GM12892 (cell line): ENCODE measurements around the gene BCAN.

ENCODE experiments used
- DNase-seq: peaks from one replicate; pipeline ENCODE4 v3.0.0; 2011; ENCODE audit not compliant: insufficient read length
- FAIRE-seq: peaks from 2 replicates; lab custom pipeline; 2011; peaks lifted over from hg19 to GRCh38; lab: Jason Lieb, UNC
- POLR2A ChIP-seq: IDR thresholded peaks from 2 replicates; pipeline ENCODE4 v1.6.1; 2011; ENCODE audit warnings: low read depth, low read length, control low read depth
- POLR2AphosphoS5 ChIP-seq: IDR thresholded peaks from 2 replicates; pipeline ENCODE4 v1.6.1; 2011; ENCODE audit warnings: low read depth, low read length, control low read depth
- TAF1 ChIP-seq: IDR thresholded peaks from 2 replicates; pipeline ENCODE4 v1.6.1; 2011; ENCODE audit warnings: low read depth, mild to moderate bottlenecking, control low read depth, low read length, borderline replicate concordance

Gene BCAN

DNA sequence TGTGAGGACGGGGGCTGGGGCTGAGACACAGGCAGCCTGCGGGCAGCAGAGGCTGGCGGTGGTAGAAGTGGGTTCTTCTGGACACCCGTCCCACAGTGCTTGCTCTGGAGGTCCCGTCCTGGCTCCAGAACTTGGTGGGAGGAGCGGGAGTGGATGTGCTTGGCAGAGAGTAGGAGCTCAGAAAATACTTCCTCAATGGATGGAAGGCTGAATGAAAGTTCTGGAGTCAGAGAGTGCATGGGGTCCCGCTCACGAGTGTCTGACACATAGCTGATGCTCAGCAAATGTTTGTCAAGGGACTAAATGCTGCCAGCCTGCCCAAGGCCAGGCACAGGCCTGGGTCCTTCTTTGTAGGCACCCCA, 48.7 kb downstream of the BCAN start:
- FAIRE-seq (no peak), DNase-seq (no peak)
- TF ChIP-seq POLR2A (no peak), POLR2AphosphoS5 (no peak), TAF1 (no peak)

DNA sequence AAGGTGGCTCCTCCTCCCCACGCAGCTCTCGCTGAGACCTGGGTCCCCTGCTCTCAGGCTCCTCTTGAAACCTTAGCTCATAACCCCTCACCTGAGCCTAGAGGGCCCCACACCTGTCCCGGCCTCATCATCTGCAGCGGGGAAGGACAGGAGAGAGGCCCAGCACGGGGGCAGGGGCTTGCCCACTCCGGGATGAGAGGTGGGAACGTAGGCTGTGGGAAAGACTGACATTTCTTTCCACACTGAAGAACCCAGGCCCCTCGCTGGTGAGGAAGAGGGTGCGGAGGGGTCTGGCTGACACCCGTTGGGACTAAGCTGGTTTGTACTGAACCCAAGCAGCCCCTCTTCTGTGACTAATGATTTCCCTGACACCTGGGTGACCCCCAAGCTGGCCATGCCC, 49.3 kb downstream of the BCAN start:
- FAIRE-seq = no peak
- DNase-seq = no peak
- TF ChIP-seq POLR2A (no peak), TAF1 (no peak), POLR2AphosphoS5 (no peak)

DNA sequence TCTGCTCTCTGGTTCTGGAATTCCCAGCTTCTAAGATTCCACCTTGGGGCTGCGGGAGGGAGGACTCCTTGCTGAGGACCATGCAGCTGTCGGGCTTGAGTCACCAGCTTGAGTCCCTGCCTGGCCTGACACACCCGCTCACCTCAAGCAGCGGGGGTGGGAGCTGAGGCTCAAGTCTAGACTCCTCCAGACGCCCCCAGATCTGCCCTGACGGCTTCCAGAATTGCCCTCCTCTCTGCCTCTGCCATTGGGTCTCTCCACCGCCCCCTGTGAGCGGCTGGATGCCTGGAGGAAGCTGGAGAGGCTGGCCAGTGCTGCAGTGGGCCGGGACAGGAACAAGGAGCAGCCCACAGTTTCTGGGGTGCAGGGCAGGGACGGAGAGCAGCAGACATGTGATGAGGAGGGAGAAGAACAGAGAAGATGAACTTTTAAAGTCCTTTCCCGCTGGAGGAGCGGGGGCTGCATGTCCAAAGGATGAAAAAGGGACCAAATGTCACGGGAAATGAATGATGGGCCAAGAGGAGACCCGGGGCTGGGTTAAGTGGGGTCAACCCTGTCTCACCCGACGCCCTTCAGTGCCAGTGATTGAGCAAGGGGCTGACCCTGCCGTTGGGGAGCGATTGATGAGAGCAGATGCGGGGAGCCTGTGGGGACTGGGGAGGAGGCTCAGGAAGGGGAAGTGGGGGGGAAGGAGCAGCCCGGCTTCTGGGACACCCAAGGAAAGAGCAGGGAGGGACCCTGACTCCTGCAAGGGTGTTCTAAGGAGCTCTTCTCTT, 49.9 kb downstream of the BCAN start:
- no peak for FAIRE-seq
- TF ChIP-seq POLR2A = no peak
- TF ChIP-seq POLR2AphosphoS5 = no peak
- no peak for DNase-seq

DNA sequence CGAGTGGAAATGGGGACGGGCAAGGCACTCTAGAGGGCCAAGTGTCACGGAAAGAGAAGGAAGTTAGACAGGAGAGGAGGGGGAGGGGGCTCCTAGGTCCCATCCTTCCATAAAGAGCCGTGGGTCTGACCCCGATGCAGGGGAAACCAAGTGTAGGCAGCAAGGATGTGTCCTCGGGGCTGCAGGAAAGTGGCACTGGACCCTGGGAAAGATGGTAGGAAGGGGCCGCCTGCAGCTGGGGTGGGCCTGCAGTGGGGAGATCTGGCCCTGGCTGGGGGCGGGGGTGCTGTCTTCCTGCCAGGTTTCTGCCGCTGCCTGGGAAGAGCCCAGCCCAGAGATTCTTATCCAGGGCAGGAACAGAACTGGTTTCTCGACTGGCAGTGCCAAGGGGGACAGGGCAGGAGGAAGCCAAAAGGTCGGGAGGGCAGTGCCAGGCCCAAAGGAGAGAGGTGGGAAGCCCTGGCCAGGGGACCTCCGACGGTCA, 50.6 kb downstream of the BCAN start:
- FAIRE-seq (no peak), DNase-seq (no peak)
- no peak for TF ChIP-seq TAF1
- TF ChIP-seq POLR2A = no peak
- TF ChIP-seq POLR2AphosphoS5 = no peak

DNA sequence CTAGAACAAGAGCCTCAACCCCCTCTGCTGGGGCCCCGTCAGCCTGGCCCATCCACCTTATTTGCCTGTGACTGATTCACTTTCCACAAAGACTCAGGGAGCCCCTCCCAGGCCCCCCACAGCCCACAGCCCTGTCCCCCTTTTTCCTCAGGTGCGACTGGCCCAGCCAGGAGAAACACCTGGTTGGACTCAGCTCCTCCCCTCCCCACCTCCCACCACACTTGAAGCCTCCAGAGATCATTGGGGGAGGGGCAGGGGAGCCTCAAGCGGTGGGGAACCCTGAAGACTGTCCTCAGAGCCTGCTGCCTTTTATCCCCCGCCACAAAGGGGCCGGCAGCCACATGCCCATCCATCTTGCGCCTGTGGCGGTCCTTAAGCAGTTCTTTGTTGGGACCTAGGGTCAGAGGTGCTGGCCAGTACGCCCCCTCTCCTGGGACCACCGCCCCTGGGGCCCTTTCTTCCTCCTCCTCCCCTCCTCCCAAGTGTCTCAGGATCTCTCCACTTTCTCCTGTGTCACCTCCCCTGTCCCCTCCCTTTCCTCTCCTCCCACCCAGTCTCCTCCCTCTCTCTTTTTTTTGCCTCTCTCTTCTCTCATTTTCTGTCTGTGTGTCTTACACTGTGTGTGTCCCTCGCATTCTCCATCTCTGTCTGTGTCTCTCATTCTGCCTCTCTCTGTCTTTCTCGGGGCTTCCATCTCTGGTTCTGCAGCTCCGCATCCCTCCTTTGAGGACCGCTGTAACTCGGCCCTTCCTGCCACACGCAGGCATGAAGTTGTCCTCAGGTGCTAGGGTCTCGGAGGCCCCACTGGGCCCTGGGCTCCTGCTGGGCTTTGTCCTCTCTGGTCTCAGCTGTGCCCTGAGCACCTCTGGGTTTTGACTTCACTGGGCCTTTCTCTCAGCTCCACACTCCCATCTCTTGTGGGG, 51.3 kb downstream of the BCAN start:
- FAIRE-seq (no peak), DNase-seq (no peak)
- TF ChIP-seq TAF1 (no peak), POLR2AphosphoS5 (no peak), POLR2A (no peak)

DNA sequence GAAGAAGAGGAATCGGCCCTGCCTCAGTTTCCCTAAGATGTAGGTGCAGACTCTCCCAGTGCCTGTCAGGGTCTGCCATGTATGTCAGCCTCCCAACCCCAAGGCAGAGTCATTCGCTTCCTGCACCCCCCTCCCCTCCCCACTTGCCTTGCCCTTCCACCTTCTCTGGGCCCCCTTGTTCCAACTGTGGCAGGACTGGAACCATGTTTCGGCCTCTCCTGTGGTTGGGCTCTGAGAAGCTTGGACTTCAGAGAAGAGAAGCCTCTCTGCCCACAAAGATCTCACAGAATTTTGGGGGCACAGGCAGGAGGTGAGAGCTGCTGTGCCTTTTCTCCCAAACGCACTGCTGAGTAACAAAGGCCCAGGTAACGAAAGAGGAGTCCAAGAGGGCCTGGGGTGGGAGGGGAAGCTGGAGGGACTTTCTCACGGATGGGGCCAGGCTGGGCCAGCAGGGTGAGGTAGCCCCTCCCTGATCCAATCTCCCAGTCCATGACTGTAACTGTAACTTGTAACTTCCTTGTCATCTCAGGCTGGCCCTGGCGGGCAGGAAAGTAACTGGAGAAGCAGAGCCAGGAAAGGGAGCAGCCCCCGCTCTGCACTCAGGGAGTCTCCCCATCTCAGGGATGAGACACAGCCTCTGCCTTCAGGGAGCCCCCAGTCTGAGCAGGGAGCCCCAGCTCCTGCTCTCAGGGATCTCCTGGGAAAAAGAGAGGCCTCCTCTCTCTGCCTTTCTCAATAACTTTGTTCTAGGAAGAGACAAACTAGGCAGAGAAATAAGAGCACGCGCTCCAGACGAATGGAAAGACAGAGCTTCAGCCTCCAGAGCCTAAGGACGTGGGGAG, 52.2 kb downstream of the BCAN start:
- FAIRE-seq (no peak), DNase-seq (no peak)
- TF ChIP-seq POLR2A (no peak), TAF1 (no peak), POLR2AphosphoS5 (no peak)

DNA sequence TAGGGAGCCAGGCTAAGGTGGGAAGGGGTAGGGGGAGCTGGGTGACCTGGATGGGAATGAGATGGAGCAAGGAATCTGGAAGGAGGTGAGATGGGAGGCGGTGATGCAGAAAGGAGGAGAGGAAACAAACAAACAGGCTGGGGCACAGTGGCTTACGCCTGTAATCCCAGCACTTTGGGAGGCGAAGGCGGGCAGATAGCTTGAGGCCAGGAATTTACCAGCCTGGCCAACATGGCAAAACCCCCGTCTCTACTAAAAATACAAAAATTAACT, 52.7 kb downstream of the BCAN start:
- FAIRE-seq (no peak), DNase-seq (no peak)
- TF ChIP-seq POLR2A (no peak), TAF1 (no peak), POLR2AphosphoS5 (no peak)

DNA sequence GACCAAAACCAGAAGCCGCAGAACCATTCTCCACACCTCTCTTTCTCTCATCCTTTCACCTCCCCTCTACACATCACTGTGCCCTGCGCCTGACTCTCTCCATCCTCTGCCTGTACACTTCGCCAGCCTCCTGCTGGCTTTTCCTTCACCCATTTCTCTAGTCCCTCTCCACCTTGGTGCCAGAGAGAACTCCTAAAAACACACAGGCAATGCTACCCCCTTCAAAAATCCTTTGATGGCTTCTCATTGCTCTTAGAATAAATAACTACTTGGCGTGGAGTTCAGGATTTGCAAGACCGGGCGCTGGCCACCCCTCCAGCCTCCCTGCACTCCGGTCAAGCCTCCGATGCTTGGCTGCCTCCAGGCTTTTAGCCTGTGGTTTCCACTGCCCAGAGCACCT, 54.8 kb downstream of the BCAN start:
- no peak for FAIRE-seq
- TF ChIP-seq POLR2A (no peak), TAF1 (no peak)

DNA sequence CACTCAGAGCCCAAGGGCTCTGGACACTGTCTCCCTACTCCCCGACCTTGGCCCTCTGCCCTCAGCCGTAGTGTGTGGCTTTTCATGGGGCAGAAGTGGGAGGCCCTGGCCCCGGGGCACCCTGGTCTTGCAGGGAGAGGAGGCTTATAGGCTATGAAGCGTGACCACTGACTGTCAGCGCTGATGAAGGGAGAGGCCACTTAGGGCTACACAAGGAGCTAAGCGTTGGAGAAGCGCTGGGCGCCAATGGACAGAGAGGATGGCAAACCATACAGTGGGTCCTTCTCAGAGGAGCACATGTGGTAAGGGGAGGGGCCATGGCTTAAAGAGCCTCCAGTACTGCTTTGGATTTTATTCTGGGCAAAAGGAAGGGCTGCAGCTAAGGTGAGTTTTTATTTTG, 55.6 kb downstream of the BCAN start:
- FAIRE-seq = no peak
- no peak for DNase-seq
- TF ChIP-seq POLR2AphosphoS5 = no peak
- TF ChIP-seq POLR2A = no peak
- no peak for TF ChIP-seq TAF1

More for the DNA sequence above, 54.8 kb downstream of the BCAN start:
- DNase-seq = no peak

DNA sequence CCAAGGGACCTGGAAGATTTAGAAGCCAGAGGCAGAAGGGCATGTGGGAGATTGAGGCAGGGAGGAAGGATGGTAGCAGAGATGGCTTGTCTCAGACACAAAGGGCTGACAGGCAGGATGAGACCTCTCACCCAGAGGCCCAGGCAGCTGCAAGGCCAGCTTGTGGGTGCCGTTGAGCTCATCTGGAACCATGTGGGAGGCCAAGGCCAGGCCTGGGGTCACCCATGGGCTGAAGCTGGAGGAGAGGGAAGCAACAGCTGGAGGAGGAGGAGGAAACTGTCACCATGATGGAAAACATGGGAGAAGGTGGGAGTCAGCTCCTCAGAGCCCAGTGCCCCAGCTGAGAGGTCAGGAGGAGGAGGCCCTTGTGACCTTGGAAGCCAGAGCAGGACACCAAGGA, 57.1 kb downstream of the BCAN start:
- TF ChIP-seq TAF1 (no peak), POLR2A (no peak), POLR2AphosphoS5 (no peak)
- FAIRE-seq = no peak
- no peak for DNase-seq

DNA sequence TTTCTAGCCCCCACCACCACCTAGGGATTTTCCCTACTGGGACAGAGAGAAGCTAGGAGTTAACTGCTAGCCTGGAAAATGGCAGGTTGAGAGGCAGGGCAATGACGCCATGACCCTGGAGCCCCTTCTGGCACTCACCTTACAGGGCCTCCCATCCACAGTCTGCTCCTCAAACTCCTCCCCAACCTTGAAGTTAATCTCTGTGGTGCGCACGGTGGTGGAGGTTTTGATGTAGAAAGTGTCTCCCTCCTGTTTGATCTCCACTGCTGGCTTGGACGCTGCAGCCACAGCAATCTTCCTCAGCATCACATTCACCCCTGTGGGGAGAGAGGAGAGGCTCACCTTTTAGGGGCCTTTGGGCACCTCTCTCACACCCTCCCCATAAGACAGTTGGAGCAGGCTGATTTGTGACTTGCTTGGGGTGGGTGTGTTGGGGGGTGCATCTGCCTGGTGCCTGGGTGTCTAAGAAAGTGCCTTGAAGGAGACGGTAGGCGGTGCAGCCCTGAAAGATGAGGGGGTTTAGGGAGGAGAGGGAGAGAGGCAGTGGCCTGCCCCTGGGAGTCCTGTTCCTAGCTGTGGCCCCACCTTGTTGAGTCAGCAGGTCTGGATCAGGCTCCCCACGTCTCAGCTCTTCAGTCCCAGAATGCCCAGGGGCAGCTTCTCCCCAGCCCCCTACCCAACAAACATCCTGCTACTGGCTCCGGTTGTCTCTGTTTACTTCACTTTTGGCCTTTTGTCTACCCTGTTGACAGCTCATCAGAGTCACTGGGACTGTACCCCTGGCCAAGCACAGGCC, 59.0 kb downstream of the BCAN start:
- DNase-seq (no peak), FAIRE-seq (no peak)
- TF ChIP-seq POLR2A = no peak
- TF ChIP-seq POLR2AphosphoS5 = no peak
- TF ChIP-seq TAF1 = no peak
